HG03064 (cell line): ENCODE measurements around the gene KIF25.

Experiments used
- ATAC-seq: cut with Tn5 transposase; IDR thresholded peaks from one replicate; pipeline ENCODE4 v1.9.1; 2021; ENCODE audit warnings: low read depth; ENCODE audit not compliant: unreplicated experiment

Gene KIF25

GRCh38 chr6:167997642-167998041 lies at the start of gene KIF25:
KIF25 (plus strand) TSS chr6:167997671; CDS start chr6:168029586, 31,915 bp downstream.
- ATAC-seq: no peak

- ATAC-seq: no peak
These were observed 49.8 kb upstream of the KIF25 start for GRCh38 chr6:167947716-167948115.

GRCh38 chr6:167948716-167949115 lies 48.8 kb upstream of the KIF25 start:
- no peak for ATAC-seq

GRCh38 chr6:167949121-167949684 lies 48.3 kb upstream of the KIF25 start:
- no peak for ATAC-seq

- ATAC-seq: no peak
These were observed 45.5 kb upstream of the KIF25 start for GRCh38 chr6:167951781-167952511.

- no peak for ATAC-seq
These were observed 45.0 kb upstream of the KIF25 start for GRCh38 chr6:167952512-167952859.

- no peak for ATAC-seq
These were observed 43.9 kb upstream of the KIF25 start for GRCh38 chr6:167953551-167953950.

- ATAC-seq: no peak
These were observed 43.3 kb upstream of the KIF25 start for GRCh38 chr6:167954151-167954550.

- no peak for ATAC-seq
These were observed 41.0 kb upstream of the KIF25 start for GRCh38 chr6:167956491-167956890.

- ATAC-seq: no peak
These were observed 40.4 kb upstream of the KIF25 start for GRCh38 chr6:167956983-167957492.

- no peak for ATAC-seq
These were observed 39.8 kb upstream of the KIF25 start for GRCh38 chr6:167957626-167958025.

GRCh38 chr6:167960579-167960978 lies 36.9 kb upstream of the KIF25 start:
- no peak for ATAC-seq

- ATAC-seq: no peak
These were observed 34.8 kb upstream of the KIF25 start for GRCh38 chr6:167962711-167963110.

GRCh38 chr6:167963589-167964057 lies 33.8 kb upstream of the KIF25 start:
- ATAC-seq: no peak

- no peak for ATAC-seq
These were observed 31.6 kb upstream of the KIF25 start for GRCh38 chr6:167965592-167966539.

- ATAC-seq: no peak
These were observed 30.9 kb upstream of the KIF25 start for GRCh38 chr6:167966540-167966905.

GRCh38 chr6:167968091-167968490 lies 29.4 kb upstream of the KIF25 start:
- no peak for ATAC-seq

GRCh38 chr6:167970230-167970629 lies 27.2 kb upstream of the KIF25 start:
- ATAC-seq: no peak

- ATAC-seq: no peak
These were observed 25.3 kb upstream of the KIF25 start for GRCh38 chr6:167972193-167972592.

GRCh38 chr6:167973148-167973885 lies 24.2 kb upstream of the KIF25 start:
- no peak for ATAC-seq
